Activated CD8-positive, alpha-beta memory T cell treated with anti-CD3 and anti-CD28 coated beads, Interleukin-2, amount 50 U/mL, for 24 hours (primary cell): ENCODE results near the gene AKNA.

Experiments
- DNase-seq: peaks from one replicate; pipeline ENCODE4 v3.0.0-alpha.2; 2020; ENCODE audit errors: extremely low read depth

Gene AKNA

GRCh38 chr9:114287001-114287762 is 100.6 kb downstream of the AKNA start:
- DNase-seq: no peak

- no peak for DNase-seq
Measured at GRCh38 chr9:114286146-114286679, 101.6 kb downstream of the AKNA start.

GRCh38 chr9:114285166-114285867 is 102.5 kb downstream of the AKNA start:
- DNase-seq: no peak

GRCh38 chr9:114284316-114285060 is 103.3 kb downstream of the AKNA start:
- no peak for DNase-seq
